Endothelial cell of umbilical vein (primary cell): Measurements from ENCODE around the gene NR2C2. TPM values are rescaled to one million over a fixed set of nuclear protein-coding genes. Genes with fewer than 3 reads are reported as not detected.
A peak's percentile ranks its signal among the peaks of the same experiment; 100 is the strongest.

Experiments used
- BruUV-seq: library from RNA; stranded (reverse); fragments of 400-500 nt; replicated peaks from 2 replicates; lab custom pipeline; 2021; lab: Mats Ljungman, UMichigan
- CTCF ChIA-PET: fragments of 300-600, 350-600 bp; sonication (Branson Sonifier 250); formaldehyde crosslinking; loops from one replicate; lab custom pipeline; 2021; ENCODE audit warnings: antibody characterized with exemption, inconsistent platforms; lab: Charles Lee
- POLR2A ChIA-PET: fragments of 300-600, 350-600 bp; sonication (Branson Sonifier 250); formaldehyde crosslinking; loops from one replicate; lab custom pipeline; 2021; ENCODE audit warnings: antibody characterized with exemption, inconsistent platforms; lab: Charles Lee
- DNase-seq: peaks from one replicate; pipeline ENCODE4 v3.0.0-alpha.2; 2011; ENCODE audit warnings: low read depth, low spot score
- FAIRE-seq: peaks from 2 replicates; lab custom pipeline; 2011; peaks lifted over from hg19 to GRCh38; lab: Jason Lieb, UNC
- H2AFZ ChIP-seq: 2 replicates; pipeline ENCODE4 v1.6.0; 2012; ENCODE audit warnings: low read depth, low read length, control low read depth, inconsistent platforms
- H3K27ac ChIP-seq: 2 replicates; pipeline ENCODE4 v1.5.1; 2011; ENCODE audit warnings: low read depth, mild to moderate bottlenecking, control low read depth, low read length, moderate library complexity; ENCODE audit not compliant: insufficient read depth
- H3K27me3 ChIP-seq, 2 experiments: 2 replicates each; pipeline versions ENCODE4 v1.6.0 to v1.6.1; 2011; ENCODE audit warnings: low read length in 2 of 2, mixed read lengths in 1 of 2; ENCODE audit not compliant: control insufficient read depth in 2 of 2, insufficient read depth in 2 of 2
- H3K36me3 ChIP-seq, 2 experiments: 2 replicates in 1 of 2; 3 replicates in 1 of 2; pipeline ENCODE4 v1.5.1; 2011; ENCODE audit warnings: low read length in 2 of 2, mild to moderate bottlenecking in 1 of 2, moderate library complexity in 1 of 2; ENCODE audit not compliant: control insufficient read depth in 2 of 2, insufficient read depth in 2 of 2; ENCODE audit errors: extremely low read depth in 1 of 2
- H3K4me1 ChIP-seq: 3 replicates; pipeline ENCODE4 v1.5.1; 2011; ENCODE audit warnings: mild to moderate bottlenecking, low read length; ENCODE audit not compliant: control insufficient read depth, insufficient read depth; ENCODE audit errors: extremely low read depth
- H3K4me2 ChIP-seq: 2 replicates; pipeline ENCODE4 v1.6.1; 2011; ENCODE audit warnings: low read length, control low read depth, mixed read lengths; ENCODE audit not compliant: insufficient read depth
- H3K4me3 ChIP-seq, 3 experiments: fragments of 200-600 bp in 1 of 3; sonication (generic), shearing (Covaris generic) in 1 of 3; replicated peaks in 1 of 3; 2 replicates each; pipeline ENCODE4 v1.5.1; 2011 to 2016; ENCODE audit warnings: control low read depth in 3 of 3, low read length in 3 of 3, mild to moderate bottlenecking in 2 of 3, inconsistent platforms in 1 of 3, low read depth in 1 of 3, moderate library complexity in 1 of 3; ENCODE audit not compliant: insufficient read depth in 1 of 3
- H3K79me2 ChIP-seq: 2 replicates; pipeline ENCODE4 v1.6.0; 2012; ENCODE audit warnings: low read length, inconsistent platforms; ENCODE audit not compliant: control insufficient read depth, insufficient read depth
- H3K9ac ChIP-seq: replicated peaks from 2 replicates; pipeline ENCODE3; 2011; ENCODE audit warnings: low read length, control low read depth; ENCODE audit not compliant: insufficient read depth; ENCODE audit errors: extremely low read depth
- H3K9me1 ChIP-seq: replicated peaks from 3 replicates; pipeline ENCODE4 v1.6.0; 2011; ENCODE audit warnings: mild to moderate bottlenecking, low read length; ENCODE audit not compliant: control insufficient read depth, insufficient read depth; ENCODE audit errors: extremely low read depth
- H3K9me3 ChIP-seq: replicated peaks from 2 replicates; pipeline ENCODE4 v1.5.1; 2012; ENCODE audit warnings: low read length, inconsistent platforms; ENCODE audit not compliant: control insufficient read depth, insufficient read depth
- H4K20me1 ChIP-seq: replicated peaks from 2 replicates; pipeline ENCODE3; 2011; ENCODE audit warnings: mild to moderate bottlenecking, low read length; ENCODE audit not compliant: control insufficient read depth, insufficient read depth; ENCODE audit errors: extremely low read depth
- EZH2 ChIP-seq: IDR thresholded peaks from 2 replicates; pipeline ENCODE4 v1.6.1; 2012; ENCODE audit warnings: borderline replicate concordance, low read depth, mild to moderate bottlenecking, moderate library complexity, low read length, inconsistent platforms; ENCODE audit not compliant: severe bottlenecking
- FOS ChIP-seq: IDR thresholded peaks from 2 replicates; pipeline ENCODE4 v1.6.1; 2011; ENCODE audit warnings: mild to moderate bottlenecking, low read length, moderate library complexity, borderline replicate concordance; ENCODE audit not compliant: insufficient read depth
- GATA2 ChIP-seq: IDR thresholded peaks from 2 replicates; pipeline ENCODE4 v1.7.0; 2011; ENCODE audit warnings: low read depth, mild to moderate bottlenecking, moderate library complexity, mixed read lengths, low read length; ENCODE audit not compliant: insufficient read length, insufficient read depth
- JUN ChIP-seq: IDR thresholded peaks from 2 replicates; pipeline ENCODE4 v1.6.1; 2011; ENCODE audit warnings: borderline replicate concordance, low read depth; ENCODE audit not compliant: insufficient read length, insufficient read depth
- MYC ChIP-seq: IDR thresholded peaks from one replicate; pipeline ENCODE4 v1.6.1; 2011; ENCODE audit warnings: mild to moderate bottlenecking, low read depth, low read length
- POLR2A ChIP-seq: IDR thresholded peaks from 2 replicates; pipeline ENCODE4 v1.6.1; 2012; ENCODE audit warnings: low read depth, mild to moderate bottlenecking, control low read depth, low read length
- POLR2AphosphoS5 ChIP-seq: IDR thresholded peaks from 2 replicates; pipeline ENCODE4 v1.6.1; 2012; ENCODE audit warnings: low read depth, mild to moderate bottlenecking, control low read depth, low read length, moderate library complexity; ENCODE audit not compliant: insufficient read depth
- dilution Hi-C: fragments of 300-500 bp; cut with MboI; formaldehyde crosslinking; loops from one replicate; pipeline ENCODE4 v1.15.0; 2019; ENCODE audit warnings: low sequenced_read_pairs; ENCODE audit not compliant: extremely low pct_ligation_motif_present
- intact Hi-C: fragments of 100-400 bp; cut with micrococcal nuclease; formaldehyde crosslinking; loops from one replicate; pipeline ENCODE4 v1.10.0; 2022
- polyA plus RNA-seq, 4 experiments: library from polyadenylated mRNA; depleted of rRNA in 3 of 4; stranded (reverse) in 3 of 4; unstranded in 1 of 4; fragments of >200 nt; gene quantifications; 2 replicates each; pipeline versions ENCODE4 v1.2.1 to v1.2.3, GENCODE V29; 2011 to 2012; ENCODE audit warnings: missing spikeins in 1 of 4
- total RNA-seq: library from RNA; stranded (reverse); gene quantifications from 2 replicates; pipeline ENCODE4 v1.2.3, GENCODE V29; 2021
- TF ChIP-seq, protein P1 (sequence below): IDR thresholded peaks from 2 replicates; pipeline ENCODE4 v1.6.1; 2011; ENCODE audit not compliant: insufficient read depth, insufficient read length
- TF ChIP-seq, protein P2 (sequence below), 2 donors: IDR thresholded peaks; 1 replicate in 1 of 2; 2 replicates in 1 of 2; pipeline ENCODE4 v1.5.1; 2011; ENCODE audit warnings: low read length in 2 of 2, mild to moderate bottlenecking in 2 of 2, moderate library complexity in 2 of 2, control low read depth in 1 of 2, inconsistent platforms in 1 of 2, low read depth in 1 of 2; ENCODE audit not compliant: insufficient read depth in 1 of 2; ENCODE audit errors: extremely low read depth in 1 of 2

The NR2C2 gene
- total and polyA plus RNA-seq, 2 donors (not counting 3 experiments of a cell fraction or from before 2014, with no cell fraction given) = 20.3 to 59.8 TPM

DNA sequence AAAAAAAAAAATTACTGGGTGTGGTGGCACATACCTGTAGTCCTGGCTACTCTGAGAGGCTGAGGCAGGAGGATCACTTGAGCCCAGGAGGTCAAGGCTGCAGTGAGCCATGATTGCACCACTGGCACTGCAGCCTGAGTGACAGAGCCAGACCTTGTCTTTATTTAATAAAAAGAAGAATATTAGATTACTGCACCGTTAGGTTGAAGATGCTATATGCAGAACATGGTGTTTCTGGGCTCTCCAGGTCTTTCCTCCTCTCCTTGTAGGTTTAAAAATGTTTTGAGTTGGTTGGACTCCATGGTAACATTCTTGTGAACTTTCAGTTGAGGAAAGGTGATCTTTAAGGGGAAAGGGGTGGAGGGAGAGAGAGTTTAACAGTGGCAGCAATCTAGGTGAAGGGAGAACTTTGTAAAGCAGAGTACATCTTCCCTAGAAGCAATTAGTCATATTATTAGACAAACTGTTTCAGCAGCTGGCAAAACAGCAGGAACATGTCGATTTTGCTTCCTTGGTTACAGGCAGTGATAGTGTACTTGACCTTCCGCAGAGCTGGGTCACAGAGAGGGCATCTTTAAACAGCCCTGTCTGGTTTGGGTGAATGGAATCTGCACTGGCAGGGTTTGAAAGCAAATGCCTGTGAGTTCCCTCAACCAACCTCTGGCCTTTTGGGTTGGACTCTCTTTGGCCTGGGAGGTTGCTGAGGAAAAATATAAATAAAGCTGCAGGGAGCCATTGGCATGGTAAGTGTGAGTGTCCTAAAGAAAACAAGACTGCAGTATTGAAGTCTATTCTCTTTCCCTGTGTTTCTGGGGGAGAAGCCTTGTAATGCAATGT lies 42.8 kb downstream of the NR2C2 start:
- no peak overlapping the region for H3K9ac ChIP-seq
- DNase-seq (peak; percentile 43), FAIRE-seq (no peak)
- H3K27me3 ChIP-seq = no peaks in the 10 kb centered on the region
- no peak overlapping the region for H3K27ac ChIP-seq
- ChIA-PET POLR2A (no interaction called here), CTCF (interaction anchor here (0.8 to 1.2 kb wide), 2 partner anchors 24 to 316 kb away, joined by 3 read pairs; no protein-coding TSS in a partner anchor)
- BruUV-seq = no TSS peak
- H3K4me3 ChIP-seq = no peak overlapping the region
- no peaks in the 10 kb centered on the region for H3K9me3 ChIP-seq
- no peak overlapping the region for H2AFZ ChIP-seq
- H3K4me2 ChIP-seq = peak overlapping the region; percentile 17
- H3K4me1 ChIP-seq = peaks cover 9% of the 10 kb centered on the region
- intact Hi-C loops (loop anchor here (2.0 kb wide), 1 partner anchor 41 kb away; no protein-coding TSS in a partner anchor), dilution Hi-C loops (no loop called here)
- H3K79me2 ChIP-seq = peaks cover 51% of the 10 kb centered on the region
- no peaks in the 10 kb centered on the region for H3K9me1 ChIP-seq
- peaks cover 11% of the 10 kb centered on the region for H4K20me1 ChIP-seq
- no peaks in the 10 kb centered on the region for H3K36me3 ChIP-seq
- TF ChIP-seq FOS (no peak), JUN (no peak), MYC (no peak), POLR2AphosphoS5 (no peak), GATA2 (no peak), POLR2A (no peak), EZH2 (no peak)
- TF ChIP-seq, protein P1, sequence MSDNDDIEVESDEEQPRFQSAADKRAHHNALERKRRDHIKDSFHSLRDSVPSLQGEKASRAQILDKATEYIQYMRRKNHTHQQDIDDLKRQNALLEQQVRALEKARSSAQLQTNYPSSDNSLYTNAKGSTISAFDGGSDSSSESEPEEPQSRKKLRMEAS = no peak
- TF ChIP-seq, protein P2, sequence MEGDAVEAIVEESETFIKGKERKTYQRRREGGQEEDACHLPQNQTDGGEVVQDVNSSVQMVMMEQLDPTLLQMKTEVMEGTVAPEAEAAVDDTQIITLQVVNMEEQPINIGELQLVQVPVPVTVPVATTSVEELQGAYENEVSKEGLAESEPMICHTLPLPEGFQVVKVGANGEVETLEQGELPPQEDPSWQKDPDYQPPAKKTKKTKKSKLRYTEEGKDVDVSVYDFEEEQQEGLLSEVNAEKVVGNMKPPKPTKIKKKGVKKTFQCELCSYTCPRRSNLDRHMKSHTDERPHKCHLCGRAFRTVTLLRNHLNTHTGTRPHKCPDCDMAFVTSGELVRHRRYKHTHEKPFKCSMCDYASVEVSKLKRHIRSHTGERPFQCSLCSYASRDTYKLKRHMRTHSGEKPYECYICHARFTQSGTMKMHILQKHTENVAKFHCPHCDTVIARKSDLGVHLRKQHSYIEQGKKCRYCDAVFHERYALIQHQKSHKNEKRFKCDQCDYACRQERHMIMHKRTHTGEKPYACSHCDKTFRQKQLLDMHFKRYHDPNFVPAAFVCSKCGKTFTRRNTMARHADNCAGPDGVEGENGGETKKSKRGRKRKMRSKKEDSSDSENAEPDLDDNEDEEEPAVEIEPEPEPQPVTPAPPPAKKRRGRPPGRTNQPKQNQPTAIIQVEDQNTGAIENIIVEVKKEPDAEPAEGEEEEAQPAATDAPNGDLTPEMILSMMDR (IDR thresholded peaks at IDR 0.05; ENCODE audit: extremely low read depth in 1 of 2, insufficient read depth in 1 of 2, low read depth in 1 of 2, low read length in 2 of 2) = no peak
